AG04450 (cell line): ENCODE measurements around the gene SFT2D2. TPM values are rescaled to one million over a fixed set of nuclear protein-coding genes. Genes with fewer than 3 reads are reported as not detected.

Experiments used
- CTCF ChIA-PET: fragments of 300-600, 350-600 bp; formaldehyde crosslinking; extraction: SDS; loops from one replicate; lab custom pipeline; 2022; ENCODE audit warnings: antibody characterized with exemption, inconsistent platforms; lab: Charles Lee
- POLR2A ChIA-PET: fragments of 350-600 bp; formaldehyde crosslinking; extraction: SDS; loops from one replicate; lab custom pipeline; 2021; ENCODE audit warnings: antibody characterized with exemption, inconsistent platforms; lab: Yijun Ruan, JAX
- DNase-seq: peaks from one replicate; pipeline ENCODE4 v3.0.0-alpha.2; 2011; ENCODE audit warnings: low read depth, low spot score
- H3K27ac ChIP-seq: one replicate; pipeline ENCODE4 v1.5.1; 2012; ENCODE audit warnings: low read depth, low read length, control low read depth
- H3K27me3 ChIP-seq: one replicate; pipeline ENCODE4 v1.6.0; 2012; ENCODE audit warnings: low read length; ENCODE audit not compliant: control insufficient read depth, insufficient read depth
- H3K4me3 ChIP-seq: 2 replicates; pipeline ENCODE4 v1.5.1; 2011; ENCODE audit warnings: mild to moderate bottlenecking, low read depth, low read length, control low read depth
- H3K9me3 ChIP-seq: 2 replicates; pipeline ENCODE4 v1.5.1; 2012; ENCODE audit warnings: low read length; ENCODE audit not compliant: control insufficient read depth, insufficient read depth
- polyA plus RNA-seq: library from polyadenylated mRNA; depleted of rRNA; stranded (reverse); fragments of >200 nt; gene quantifications from 2 replicates; pipeline ENCODE4 v1.2.3, GENCODE V29; 2011
- TF ChIP-seq, protein P1 (sequence below): IDR thresholded peaks from 2 replicates; pipeline ENCODE4 v1.5.1; 2011; ENCODE audit warnings: low read depth, low read length, control low read depth, inconsistent platforms

SFT2D2 gene
- polyA plus RNA-seq, 1 experiment, result 28.4 TPM

DNA sequence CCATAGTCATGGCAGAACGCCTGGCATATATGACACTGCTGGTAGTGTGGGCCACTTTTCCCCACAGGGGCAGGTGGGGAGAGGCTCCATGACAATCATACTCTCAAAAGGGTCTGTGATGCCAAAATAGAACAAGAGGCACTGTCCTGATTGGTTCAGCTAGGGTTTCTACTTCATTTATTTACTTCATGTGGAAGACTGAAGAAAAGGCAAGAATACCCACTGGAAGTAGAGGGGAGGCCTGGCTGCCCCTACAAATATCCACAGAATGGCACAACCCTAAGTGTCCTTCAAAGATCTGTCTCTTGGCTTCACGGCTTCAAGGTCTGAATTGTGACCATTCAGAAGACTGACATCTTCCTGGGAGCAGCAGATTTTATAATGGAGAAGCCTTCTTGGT is 4.5 kb upstream of the SFT2D2 start:
- CTCF ChIA-PET, result interaction anchor here (4.1 kb wide), 1 partner anchor 14 kb away, joined by 13 read pairs; no protein-coding TSS in a partner anchor

DNA sequence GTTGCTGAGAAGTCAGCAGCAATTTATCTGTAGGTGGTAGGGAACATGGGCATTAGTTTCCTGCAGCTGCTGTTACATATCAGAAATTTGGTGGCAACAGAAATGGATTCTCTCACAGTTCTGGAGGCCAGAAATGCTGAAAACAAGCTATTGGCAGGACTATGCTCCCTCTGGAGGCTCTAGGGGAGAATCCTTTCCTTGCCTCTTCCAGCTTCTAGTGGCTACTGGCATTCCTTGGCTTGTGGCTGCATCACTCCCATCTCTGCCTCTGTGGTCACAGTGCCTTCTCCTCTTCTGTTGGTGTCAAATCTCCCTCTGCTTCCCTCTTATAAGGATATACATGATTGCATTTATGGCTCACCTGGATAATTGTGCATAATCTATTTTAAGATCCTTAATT is 2.5 kb upstream of the SFT2D2 start:
- no peak overlapping the region for H3K4me3 ChIP-seq
- no peak for DNase-seq
- peaks cover 3% of the 10 kb centered on the region for H3K9me3 ChIP-seq
- H3K27ac ChIP-seq, result no peak overlapping the region
- POLR2A ChIA-PET, result no interaction called here
- CTCF ChIA-PET, result interaction anchor here (1.7 kb wide), 1 partner anchor 12 kb away, joined by 4 read pairs; no protein-coding TSS in a partner anchor
- TF ChIP-seq, protein P1, sequence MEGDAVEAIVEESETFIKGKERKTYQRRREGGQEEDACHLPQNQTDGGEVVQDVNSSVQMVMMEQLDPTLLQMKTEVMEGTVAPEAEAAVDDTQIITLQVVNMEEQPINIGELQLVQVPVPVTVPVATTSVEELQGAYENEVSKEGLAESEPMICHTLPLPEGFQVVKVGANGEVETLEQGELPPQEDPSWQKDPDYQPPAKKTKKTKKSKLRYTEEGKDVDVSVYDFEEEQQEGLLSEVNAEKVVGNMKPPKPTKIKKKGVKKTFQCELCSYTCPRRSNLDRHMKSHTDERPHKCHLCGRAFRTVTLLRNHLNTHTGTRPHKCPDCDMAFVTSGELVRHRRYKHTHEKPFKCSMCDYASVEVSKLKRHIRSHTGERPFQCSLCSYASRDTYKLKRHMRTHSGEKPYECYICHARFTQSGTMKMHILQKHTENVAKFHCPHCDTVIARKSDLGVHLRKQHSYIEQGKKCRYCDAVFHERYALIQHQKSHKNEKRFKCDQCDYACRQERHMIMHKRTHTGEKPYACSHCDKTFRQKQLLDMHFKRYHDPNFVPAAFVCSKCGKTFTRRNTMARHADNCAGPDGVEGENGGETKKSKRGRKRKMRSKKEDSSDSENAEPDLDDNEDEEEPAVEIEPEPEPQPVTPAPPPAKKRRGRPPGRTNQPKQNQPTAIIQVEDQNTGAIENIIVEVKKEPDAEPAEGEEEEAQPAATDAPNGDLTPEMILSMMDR, result no peak
- peaks cover 3% of the 10 kb centered on the region for H3K27me3 ChIP-seq

More for the DNA sequence above, 4.5 kb upstream of the SFT2D2 start:
- Histone ChIP-seq H3K9me3 (peaks cover 3% of the 10 kb centered on the region), H3K4me3 (no peak overlapping the region), H3K27ac (no peak overlapping the region), H3K27me3 (peaks cover 3% of the 10 kb centered on the region)
- TF ChIP-seq, protein P1, result no peak
- DNase-seq, result no peak
- POLR2A ChIA-PET, result interaction anchor here (0.7 kb wide), 1 partner anchor 9 kb away, joined by 4 read pairs; no protein-coding TSS in a partner anchor

DNA sequence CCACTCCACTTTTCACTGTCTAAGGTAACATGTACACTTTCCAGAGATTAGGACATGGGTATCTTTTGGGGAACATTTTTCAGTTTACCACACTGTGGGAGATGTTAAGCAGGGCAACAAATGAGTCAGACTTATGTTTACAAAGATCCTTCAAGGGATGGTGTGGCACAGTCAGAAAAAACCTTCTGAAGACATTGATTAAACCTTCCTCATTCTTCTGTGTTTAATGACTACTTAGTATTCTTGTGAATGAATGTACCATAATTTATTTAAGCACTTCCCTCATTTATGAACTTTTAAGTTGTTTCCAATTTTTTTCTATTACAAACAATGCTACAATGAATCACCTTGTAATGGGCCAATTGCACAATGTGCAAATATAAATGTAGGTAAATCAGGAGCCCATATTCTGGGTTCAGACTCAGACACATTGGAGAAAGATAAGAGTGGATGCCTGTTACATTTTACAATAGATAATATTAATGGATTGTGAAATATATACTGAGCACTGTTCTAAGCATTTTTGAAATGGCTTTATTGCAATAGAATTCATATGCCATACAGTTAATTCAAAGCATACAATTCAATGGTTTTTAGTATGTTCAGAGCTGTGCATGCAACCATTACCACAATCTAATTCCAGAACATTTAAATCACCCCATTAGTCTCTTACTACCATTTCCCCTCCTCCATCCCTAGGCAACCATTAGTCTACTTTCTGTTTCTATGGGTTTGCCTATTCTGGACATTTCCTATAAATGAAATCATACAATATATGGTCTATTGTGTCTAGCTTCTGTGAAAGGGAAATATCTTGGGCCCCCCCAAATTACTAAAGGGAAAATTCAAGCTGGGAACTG is 1.9 kb upstream of the SFT2D2 start:
- Histone ChIP-seq H3K27me3 (peaks cover 3% of the 10 kb centered on the region), H3K9me3 (peaks cover 3% of the 10 kb centered on the region), H3K4me3 (no peak overlapping the region), H3K27ac (no peak overlapping the region)
- no peak for DNase-seq
- TF ChIP-seq, protein P1, result no peak
- CTCF ChIA-PET, result interaction anchor here (1.7 kb wide), 1 partner anchor 12 kb away, joined by 4 read pairs; no protein-coding TSS in a partner anchor
- POLR2A ChIA-PET, result no interaction called here

GRCh38 chr1:168224991-168225390 is 813 bp upstream of the SFT2D2 start:
- H3K27me3 ChIP-seq, result peaks cover 3% of the 10 kb centered on the region
- TF ChIP-seq, protein P1, result no peak
- DNase-seq, result no peak
- ChIA-PET POLR2A (interaction anchor here (0.7 kb wide), 1 partner anchor 89 kb away, joined by 8 read pairs; no protein-coding TSS in a partner anchor), CTCF (interaction anchor here (3.5 kb wide), 1 partner anchor 10 kb away, joined by 22 read pairs; no protein-coding TSS in a partner anchor)
- H3K4me3 ChIP-seq, result no peak overlapping the region
- H3K27ac ChIP-seq, result no peak overlapping the region
- peaks cover 3% of the 10 kb centered on the region for H3K9me3 ChIP-seq

DNA sequence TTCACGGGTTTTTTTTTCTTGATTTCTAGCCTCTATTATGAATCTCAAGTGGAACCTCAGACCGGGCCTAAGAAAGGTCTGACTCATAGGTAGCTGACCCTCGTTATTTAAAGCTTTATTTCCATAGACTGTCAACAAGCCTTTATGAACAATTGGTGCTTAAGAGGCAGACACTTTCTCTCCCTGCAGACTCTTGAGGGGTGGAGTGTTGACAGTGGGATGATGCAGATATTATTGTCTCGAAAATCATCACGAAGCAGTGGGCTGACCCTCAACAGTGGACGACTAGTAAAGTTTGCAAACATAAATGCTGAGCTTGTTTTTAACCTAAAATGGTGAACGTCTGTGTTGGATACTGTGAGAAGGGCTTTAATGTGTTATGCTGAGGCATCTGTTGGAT is 1.8 kb downstream of the SFT2D2 start:
- ChIA-PET POLR2A (no interaction called here), CTCF (interaction anchor here (0.9 to 3.5 kb wide), 5 partner anchors 8 to 144 kb away, joined by 3 to 22 read pairs (median 10); no protein-coding TSS in a partner anchor)
- H3K4me3 ChIP-seq, result peak overlapping the region; percentile 36
- H3K9me3 ChIP-seq, result peaks cover 3% of the 10 kb centered on the region
- no peak for DNase-seq
- H3K27ac ChIP-seq, result no peak overlapping the region
- no peaks in the 10 kb centered on the region for H3K27me3 ChIP-seq
- TF ChIP-seq, protein P1, result no peak
